Measurements from ENCODE around the gene ELK4.

The ELK4 gene

GRCh38 chr1:205626216-205626615, 5.6 kb downstream of the ELK4 start:
- DNase-seq = peak; percentile 49 to 52

GRCh38 chr1:205623646-205624045, 8.2 kb downstream of the ELK4 start:
- no peak for DNase-seq

GRCh38 chr1:205620269-205620668, 11.5 kb downstream of the ELK4 start:
- no peak for DNase-seq

GRCh38 chr1:205619376-205619775, 12.4 kb downstream of the ELK4 start:
- no peak for DNase-seq

GRCh38 chr1:205616563-205617293, 15.1 kb downstream of the ELK4 start:
- DNase-seq = no peak

GRCh38 chr1:205615789-205616188, 16.0 kb downstream of the ELK4 start:
- DNase-seq = no peak

GRCh38 chr1:205613854-205614412, 17.9 kb downstream of the ELK4 start:
- no peak for DNase-seq

- DNase-seq = no peak
Observed at GRCh38 chr1:205612556-205612955, 19.3 kb downstream of the ELK4 start.

- DNase-seq = no peak
Observed at GRCh38 chr1:205612104-205612503, 19.7 kb downstream of the ELK4 start.

- peak; percentile 47 to 71 for DNase-seq
Observed at GRCh38 chr1:205610901-205611466, 20.8 kb downstream of the ELK4 start.

GRCh38 chr1:205610036-205610435, 21.8 kb downstream of the ELK4 start:
- peak; percentile 26 to 84 for DNase-seq

GRCh38 chr1:205604825-205605505, 26.8 kb downstream of the ELK4 start:
- DNase-seq = peak; percentile 83 to 93

GRCh38 chr1:205604059-205604458, 27.8 kb downstream of the ELK4 start:
- peak; percentile 76 to 95 for DNase-seq

- DNase-seq = no peak
Observed at GRCh38 chr1:205601205-205601604, 30.6 kb downstream of the ELK4 start.

GRCh38 chr1:205600085-205600484, 31.7 kb downstream of the ELK4 start:
- no peak for DNase-seq

GRCh38 chr1:205599669-205600042, 32.2 kb downstream of the ELK4 start:
- no peak for DNase-seq

- peak; percentile 25 to 77 for DNase-seq
Observed at GRCh38 chr1:205598841-205599668, 32.8 kb downstream of the ELK4 start.

- DNase-seq = no peak
Observed at GRCh38 chr1:205597691-205598314, 34.0 kb downstream of the ELK4 start.

GRCh38 chr1:205596876-205597275, 34.9 kb downstream of the ELK4 start:
- no peak for DNase-seq

GRCh38 chr1:205595861-205596260, 36.0 kb downstream of the ELK4 start:
- no peak for DNase-seq

- no peak for DNase-seq
Observed at GRCh38 chr1:205595435-205595834, 36.4 kb downstream of the ELK4 start.

- no peak for DNase-seq
Observed at GRCh38 chr1:205594846-205595245, 37.0 kb downstream of the ELK4 start.

Data from inflammatory macrophage treated with lipopolysaccharide for 1 hour (primary cell).